ENCODE measurements around the gene KRTAP10-3. TPM values are rescaled to one million over a fixed set of nuclear protein-coding genes. Genes with fewer than 3 reads are reported as not detected.
A peak's percentile ranks its signal among the peaks of the same experiment; 100 is the strongest.
"Not testable (repeated sequence)": the region's sequence is repeated elsewhere in the genome, so short reads cannot be mapped to it uniquely, and the experiment has no call there.

The KRTAP10-3 gene
- total RNA-seq, 2 experiments from 2014 or later, result not detected

- Mint-ChIP-seq H3K27ac (no peak overlapping the region), H3K9me3 (ENCODE audit: insufficient read depth) (no peaks in the 10 kb centered on the region), H3K27me3 (ENCODE audit: low read depth) (no peaks in the 10 kb centered on the region), H3K4me1 (ENCODE audit: low read depth) (peaks cover 2% of the 10 kb centered on the region), H3K36me3 (ENCODE audit: low read depth) (no peaks in the 10 kb centered on the region), H3K4me3 (no peak overlapping the region)
- ChIA-PET CTCF (interaction anchor here (1.2 to 1.3 kb wide), 2 partner anchors 86 to 197 kb away, joined by 4 to 5 read pairs; no protein-coding TSS in a partner anchor), POLR2A (no interaction called here)
- DNase-seq (no peak), ATAC-seq (no peak)
Observed at GRCh38 chr21:44596068-44596725, 37.6 kb upstream of the KRTAP10-3 start.

GRCh38 chr21:44595524-44595923 is 36.9 kb upstream of the KRTAP10-3 start:
- Mint-ChIP-seq H3K9me3 (ENCODE audit: insufficient read depth) (no peaks in the 10 kb centered on the region), H3K4me1 (ENCODE audit: low read depth) (peaks cover 2% of the 10 kb centered on the region), H3K4me3 (no peak overlapping the region), H3K27me3 (ENCODE audit: low read depth) (no peaks in the 10 kb centered on the region), H3K36me3 (ENCODE audit: low read depth) (no peaks in the 10 kb centered on the region), H3K27ac (no peak overlapping the region)
- ChIA-PET POLR2A (no interaction called here), CTCF (interaction anchor here (1.2 to 1.3 kb wide), 2 partner anchors 85 to 198 kb away, joined by 4 to 5 read pairs; no protein-coding TSS in a partner anchor)
- DNase-seq (no peak), ATAC-seq (no peak)

DNA sequence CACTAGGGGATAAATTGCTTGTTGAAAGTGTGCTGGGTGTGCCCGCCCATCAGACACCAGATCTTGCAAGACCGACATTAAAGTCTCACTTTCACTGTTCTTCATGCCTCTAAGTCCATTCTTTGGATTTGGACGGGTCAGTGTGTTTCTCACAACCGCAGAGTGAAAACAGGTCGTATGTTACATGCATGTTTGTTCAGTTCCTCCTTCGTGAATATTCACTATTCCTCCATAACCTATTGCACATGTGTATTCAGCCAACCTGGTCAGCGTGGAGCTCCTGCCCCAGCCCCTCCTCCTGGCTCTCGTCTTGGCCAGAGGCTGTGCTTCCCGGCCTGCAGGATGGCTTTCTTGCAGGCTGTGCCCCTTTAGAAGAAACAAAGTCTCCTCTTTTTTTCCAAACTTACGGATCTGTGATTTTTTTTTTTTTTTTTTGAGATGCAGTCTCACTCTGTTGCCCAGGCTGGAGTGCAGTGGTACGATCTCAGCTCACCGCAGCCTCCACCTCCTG is 35.9 kb upstream of the KRTAP10-3 start:
- H3K9me3 Mint-ChIP-seq (ENCODE audit: insufficient read depth), result no peaks in the 10 kb centered on the region
- no peaks in the 10 kb centered on the region for H3K36me3 Mint-ChIP-seq (ENCODE audit: low read depth)
- no peak overlapping the region for H3K27ac Mint-ChIP-seq
- H3K4me3 Mint-ChIP-seq, result no peak overlapping the region
- POLR2A ChIA-PET, result no interaction called here
- no peak for DNase-seq
- ATAC-seq, result no peak
- CTCF ChIA-PET, result no interaction called here
- H3K27me3 Mint-ChIP-seq (ENCODE audit: low read depth), result no peaks in the 10 kb centered on the region
- H3K4me1 Mint-ChIP-seq (ENCODE audit: low read depth), result peaks cover 2% of the 10 kb centered on the region

DNA sequence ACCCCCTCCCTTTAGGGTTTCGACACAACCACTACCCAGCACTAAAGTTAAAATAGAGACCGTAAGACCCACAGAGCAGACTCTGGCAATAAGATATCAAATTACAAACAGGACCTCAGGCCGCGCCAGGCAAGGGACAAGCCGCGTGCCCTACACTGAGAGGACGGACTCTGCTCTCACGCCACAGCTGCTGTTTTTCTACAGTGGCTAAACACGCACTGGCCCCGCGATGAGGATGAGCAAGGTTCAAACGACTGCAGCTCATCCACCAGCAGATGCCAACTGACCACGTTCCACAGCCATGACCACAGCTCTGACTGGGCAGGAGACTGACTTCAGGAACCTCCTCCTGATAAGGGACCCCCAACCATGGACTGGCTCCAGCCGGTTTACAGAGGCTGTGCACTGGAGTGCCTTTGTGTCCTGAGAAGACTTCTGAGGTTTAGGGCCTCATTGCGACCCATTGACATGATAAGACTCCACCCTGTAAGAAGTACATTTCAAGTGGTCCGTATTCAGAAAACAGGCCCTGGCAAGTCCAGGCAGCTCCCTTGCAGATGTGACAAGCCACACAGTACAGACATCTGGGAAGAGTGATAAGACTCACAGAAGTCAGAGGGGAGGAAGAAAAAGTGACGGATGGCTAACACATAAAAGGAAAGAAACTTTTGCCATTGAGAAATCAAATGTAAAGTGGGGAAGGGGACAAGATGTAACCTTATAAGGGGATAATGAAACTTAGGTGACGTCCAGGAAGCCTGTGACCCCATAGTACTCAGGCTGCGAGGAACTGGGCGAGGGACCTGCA is 35.2 kb upstream of the KRTAP10-3 start:
- Mint-ChIP-seq H3K27me3 (ENCODE audit: low read depth) (no peaks in the 10 kb centered on the region), H3K4me3 (no peak overlapping the region), H3K4me1 (ENCODE audit: low read depth) (peaks cover 2% of the 10 kb centered on the region), H3K27ac (no peak overlapping the region), H3K36me3 (ENCODE audit: low read depth) (no peaks in the 10 kb centered on the region), H3K9me3 (ENCODE audit: insufficient read depth) (no peaks in the 10 kb centered on the region)
- CTCF ChIA-PET, result interaction anchor here (0.5 kb wide), 1 partner anchor 210 kb away, joined by 3 read pairs; no protein-coding TSS in a partner anchor
- DNase-seq (no peak), ATAC-seq (no peak)
- POLR2A ChIA-PET, result no interaction called here

- no peak for DNase-seq
- Mint-ChIP-seq H3K27ac (no peak within 1 kb of the TSS), H3K4me3 (no peak within 1 kb of the TSS)
Observed at GRCh38 chr21:44592446-44593311, 34.1 kb upstream of the KRTAP10-3 start, which contains the start of gene KRTAP10-6. KRTAP10-6 (minus strand) TSS chr21:44592505; CDS start chr21:44592484, 21 bp downstream.

GRCh38 chr21:44591801-44592130 is 33.2 kb upstream of the KRTAP10-3 start:
- ATAC-seq; H3K9me3 Mint-ChIP-seq (ENCODE audit: insufficient read depth); POLR2A ChIA-PET; H3K4me3 Mint-ChIP-seq; H3K27ac Mint-ChIP-seq; H3K4me1 Mint-ChIP-seq (ENCODE audit: low read depth); H3K36me3 Mint-ChIP-seq (ENCODE audit: low read depth); CTCF ChIA-PET: not testable (repeated sequence)
- peaks cover 15% of the 10 kb centered on the region for H3K27me3 Mint-ChIP-seq (ENCODE audit: low read depth)
- DNase-seq, result peak; percentile 7

More at GRCh38 chr21:44592446-44593311, 34.1 kb upstream of the KRTAP10-3 start, which contains the start of gene KRTAP10-6:
- H3K4me1 Mint-ChIP-seq (ENCODE audit: low read depth), result peaks cover 2% of the 10 kb centered on the region
- no peaks in the 10 kb centered on the region for H3K36me3 Mint-ChIP-seq (ENCODE audit: low read depth)
- CTCF ChIA-PET, result no interaction called here
- no peaks in the 10 kb centered on the region for H3K9me3 Mint-ChIP-seq (ENCODE audit: insufficient read depth)
- POLR2A ChIA-PET, result no interaction called here
- peaks cover 6% of the 10 kb centered on the region for H3K27me3 Mint-ChIP-seq (ENCODE audit: low read depth)
- no peak for ATAC-seq

DNA sequence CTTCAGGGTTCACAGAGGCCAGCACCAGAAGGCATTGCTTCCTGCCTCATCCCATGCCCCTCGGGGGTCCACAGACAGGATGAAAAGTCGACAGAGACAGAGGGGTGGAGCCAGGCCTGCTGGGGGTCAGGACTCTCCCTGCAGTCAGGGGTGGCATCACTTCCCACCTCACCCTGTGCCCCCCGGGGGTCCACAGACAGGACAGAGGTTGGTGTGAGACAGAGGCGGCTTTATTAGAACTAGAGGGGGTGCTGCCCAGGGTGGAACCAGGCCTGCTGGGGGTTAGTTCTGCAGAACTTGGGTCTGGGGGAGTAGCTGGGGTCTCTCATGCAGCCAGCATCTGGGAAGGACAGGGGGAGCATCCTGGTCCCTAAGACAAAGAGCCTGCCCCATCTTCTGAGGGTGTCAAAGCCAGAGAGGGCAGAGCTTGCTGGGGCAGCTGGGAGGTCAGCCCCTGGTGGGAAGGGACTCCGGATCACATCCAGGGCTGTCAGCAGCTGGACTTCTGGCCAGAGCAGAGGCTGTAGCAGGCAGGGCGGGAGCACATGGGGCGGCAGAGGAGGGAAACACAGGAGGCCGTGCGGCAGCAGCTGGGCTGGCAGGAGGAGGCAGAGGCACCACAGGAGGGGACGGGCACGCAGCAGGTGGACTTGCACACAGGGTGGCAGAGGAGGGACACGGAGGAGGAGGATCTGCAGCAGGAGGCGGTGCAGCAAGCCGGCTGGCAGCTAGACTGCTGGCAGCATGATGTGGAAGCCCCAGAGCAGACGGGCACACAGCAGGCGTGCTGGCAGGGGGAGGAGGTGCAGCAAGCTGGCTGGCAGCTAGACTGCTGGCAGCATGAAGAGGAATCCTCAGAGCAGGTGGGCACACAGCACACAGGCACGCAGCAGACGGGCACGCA is 32.6 kb upstream of the KRTAP10-3 start:
- H3K4me1 Mint-ChIP-seq (ENCODE audit: low read depth); H3K27ac Mint-ChIP-seq; CTCF ChIA-PET; H3K36me3 Mint-ChIP-seq (ENCODE audit: low read depth); ATAC-seq; H3K9me3 Mint-ChIP-seq (ENCODE audit: insufficient read depth); H3K4me3 Mint-ChIP-seq: not testable (repeated sequence)
- peak; percentile 9 for DNase-seq
- H3K27me3 Mint-ChIP-seq (ENCODE audit: low read depth), result peaks cover 19% of the 10 kb centered on the region
- POLR2A ChIA-PET, result interaction anchor here (0.6 kb wide), 1 partner anchor 48 kb away, joined by 3 read pairs; no protein-coding TSS in a partner anchor

DNA sequence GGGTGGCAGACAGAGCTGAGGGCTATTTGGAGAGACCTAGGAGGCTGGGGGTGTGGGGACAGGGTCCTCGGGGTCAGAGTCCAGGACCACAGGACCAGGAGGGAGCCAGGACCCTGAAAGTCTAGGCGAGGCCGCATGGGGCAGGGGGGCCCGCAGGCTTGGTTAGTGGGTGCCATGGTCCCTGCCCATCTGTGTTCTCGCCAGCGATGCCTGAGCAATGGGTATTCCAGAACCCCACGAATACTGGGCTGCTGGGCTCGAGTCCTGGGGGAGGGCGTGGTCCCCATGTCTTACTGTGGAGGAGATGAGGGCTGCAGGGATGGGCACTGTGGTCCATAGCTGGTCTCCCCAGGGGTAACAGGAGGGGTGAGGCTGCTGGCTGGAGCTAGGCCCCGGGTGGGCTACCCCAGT is 31.7 kb upstream of the KRTAP10-3 start:
- no peak for DNase-seq
- ChIA-PET POLR2A (interaction anchor here (0.6 kb wide), 1 partner anchor 49 kb away, joined by 3 read pairs; no protein-coding TSS in a partner anchor), CTCF (no interaction called here)
- H3K4me3 Mint-ChIP-seq, result no peak overlapping the region
- ATAC-seq, result no peak
- H3K9me3 Mint-ChIP-seq (ENCODE audit: insufficient read depth), result no peaks in the 10 kb centered on the region
- H3K27ac Mint-ChIP-seq, result no peak overlapping the region
- H3K36me3 Mint-ChIP-seq (ENCODE audit: low read depth), result no peaks in the 10 kb centered on the region
- H3K27me3 Mint-ChIP-seq (ENCODE audit: low read depth), result peaks cover 22% of the 10 kb centered on the region
- peaks cover 2% of the 10 kb centered on the region for H3K4me1 Mint-ChIP-seq (ENCODE audit: low read depth)

- ATAC-seq (no peak), DNase-seq (no peak)
- Mint-ChIP-seq H3K9me3 (ENCODE audit: insufficient read depth) (no peaks in the 10 kb centered on the region), H3K27me3 (ENCODE audit: low read depth) (peaks cover 26% of the 10 kb centered on the region), H3K27ac (no peak overlapping the region), H3K36me3 (ENCODE audit: low read depth) (no peaks in the 10 kb centered on the region), H3K4me3 (no peak overlapping the region), H3K4me1 (ENCODE audit: low read depth) (peaks cover 2% of the 10 kb centered on the region)
- POLR2A ChIA-PET, result no interaction called here
- CTCF ChIA-PET, result no interaction called here
Observed at GRCh38 chr21:44589586-44590305, 31.2 kb upstream of the KRTAP10-3 start.

- POLR2A ChIA-PET, result no interaction called here
- Mint-ChIP-seq H3K4me3 (no peak overlapping the region), H3K36me3 (ENCODE audit: low read depth) (no peaks in the 10 kb centered on the region), H3K27me3 (ENCODE audit: low read depth) (peaks cover 28% of the 10 kb centered on the region), H3K4me1 (ENCODE audit: low read depth) (peaks cover 2% of the 10 kb centered on the region), H3K27ac (no peak overlapping the region), H3K9me3 (ENCODE audit: insufficient read depth) (no peaks in the 10 kb centered on the region)
- ATAC-seq (no peak), DNase-seq (no peak)
- CTCF ChIA-PET, result no interaction called here
Observed at GRCh38 chr21:44589094-44589493, 30.5 kb upstream of the KRTAP10-3 start.

Measured in activated CD8-positive, alpha-beta T cell treated with anti-CD3 and anti-CD28 coated beads, Interleukin-2, amount 10 ng/mL, durations not matched to agents 7 days and 5 days (primary cell).